Tibial artery (tissue), 4 donors: ENCODE data around the gene GTF2A1L.

Experiments
- DNase-seq, 2 donors: peaks; one replicate each; pipeline ENCODE4 v3.0.0-alpha.2; 2019
- H3K27ac ChIP-seq, 2 donors: fragments of 200-600 bp; sonication (generic) in 1 of 2; 1 replicate in 1 of 2; 2 replicates in 1 of 2; pipeline ENCODE4 v1.5.1; 2018 to 2019; ENCODE audit warnings: mild to moderate bottlenecking in 1 of 2
- H3K27me3 ChIP-seq, 2 donors: fragments of 200-600 bp; sonication (generic) in 1 of 2; one replicate each; pipeline versions ENCODE4 v1.5.1 to v1.6.0; 2016 to 2019
- H3K36me3 ChIP-seq, 3 donors: fragments of 200-600 bp; sonication (generic) in 2 of 3; one replicate each; pipeline ENCODE4 v1.5.1; 2016 to 2019; ENCODE audit warnings: mild to moderate bottlenecking in 2 of 3
- H3K4me1 ChIP-seq, 4 donors: fragments of 200-600 bp; sonication (generic) in 2 of 4; 1 replicate in 3 of 4; 2 replicates in 1 of 4; pipeline ENCODE4 v1.5.1; 2016 to 2019
- H3K4me3 ChIP-seq, 2 donors: fragments of 200-600 bp; sonication (generic) in 1 of 2; 1 replicate in 1 of 2; 2 replicates in 1 of 2; pipeline ENCODE4 v1.5.1; 2018 to 2019; ENCODE audit warnings: mild to moderate bottlenecking in 2 of 2
- H3K9me3 ChIP-seq, 3 donors: fragments of 200-600 bp; sonication (generic) in 1 of 3; one replicate each; pipeline ENCODE4 v1.5.1; 2016 to 2019
- CTCF ChIP-seq, 2 experiments: fragments of 200-600 bp in 1 of 2; fragments of 450-650 bp in 1 of 2; IDR thresholded peaks; one replicate each; pipeline ENCODE4 v1.5.1; 2017 to 2019; ENCODE audit warnings: antibody characterized with exemption in 2 of 2, mild to moderate bottlenecking in 1 of 2, moderate library complexity in 1 of 2
- intact Hi-C: fragments of 100-400 bp; cut with DNase I; formaldehyde crosslinking; loops from one replicate; pipeline ENCODE4 v1.15.0; 2023; ENCODE audit warnings: low total_unique reads

GTF2A1L gene

GRCh38 chr2:48633143-48633542 is 15.5 kb downstream of the GTF2A1L start:
- H3K4me3 ChIP-seq: no peak overlapping the region

GRCh38 chr2:48635786-48636185 is 18.1 kb downstream of the GTF2A1L start:
- Histone ChIP-seq H3K36me3 (no peaks in the 10 kb centered on the region), H3K4me3 (no peak overlapping the region), H3K9me3 (peaks cover 0 to 7% (median 0%) of the 10 kb centered on the region in 3 donors), H3K4me1 (no peaks in the 10 kb centered on the region), H3K27me3 (no peaks in the 10 kb centered on the region), H3K27ac (no peak overlapping the region)
- no peak for DNase-seq
- intact Hi-C loops: no loop called here
- TF ChIP-seq CTCF (IDR thresholded peaks at IDR 0.05): no peak

More at GRCh38 chr2:48633143-48633542, 15.5 kb downstream of the GTF2A1L start:
- no peak for DNase-seq
- Histone ChIP-seq H3K36me3 (no peaks in the 10 kb centered on the region), H3K27ac (no peak overlapping the region), H3K9me3 (peaks cover 0 to 7% (median 0%) of the 10 kb centered on the region in 3 donors), H3K27me3 (no peaks in the 10 kb centered on the region), H3K4me1 (no peaks in the 10 kb centered on the region)
- TF ChIP-seq CTCF (IDR thresholded peaks at IDR 0.05): no peak
- intact Hi-C loops: no loop called here

- H3K4me1 ChIP-seq: no peaks in the 10 kb centered on the region
- H3K36me3 ChIP-seq: no peaks in the 10 kb centered on the region
- H3K27ac ChIP-seq: no peak overlapping the region
- no peak for TF ChIP-seq CTCF (IDR thresholded peaks at IDR 0.05)
- H3K4me3 ChIP-seq: no peak overlapping the region
- no peaks in the 10 kb centered on the region for H3K27me3 ChIP-seq
- peaks cover 0 to 7% (median 0%) of the 10 kb centered on the region in 3 donors for H3K9me3 ChIP-seq
- no peak for DNase-seq
- intact Hi-C loops: no loop called here
These were observed 20.6 kb downstream of the GTF2A1L start for GRCh38 chr2:48638261-48638660.

GRCh38 chr2:48651158-48651790 is 33.6 kb downstream of the GTF2A1L start:
- intact Hi-C loops: no loop called here
- DNase-seq: no peak

GRCh38 chr2:48668992-48669391 is 51.3 kb downstream of the GTF2A1L start:
- H3K4me3 ChIP-seq: no peak overlapping the region
- TF ChIP-seq CTCF (IDR thresholded peaks at IDR 0.05): no peak
- no peak overlapping the region for H3K27ac ChIP-seq
- peaks cover 0 to 4% (median 0%) of the 10 kb centered on the region in 3 donors for H3K9me3 ChIP-seq
- no peaks in the 10 kb centered on the region for H3K36me3 ChIP-seq
- H3K4me1 ChIP-seq: no peaks in the 10 kb centered on the region
- DNase-seq: no peak
- no peaks in the 10 kb centered on the region for H3K27me3 ChIP-seq
- intact Hi-C loops: no loop called here

More at GRCh38 chr2:48651158-48651790, 33.6 kb downstream of the GTF2A1L start:
- no peaks in the 10 kb centered on the region for H3K9me3 ChIP-seq
- H3K36me3 ChIP-seq: no peaks in the 10 kb centered on the region
- peaks cover 0 to 8% (median 0%) of the 10 kb centered on the region in 4 donors for H3K4me1 ChIP-seq
- H3K4me3 ChIP-seq: no peak overlapping the region
- no peaks in the 10 kb centered on the region for H3K27me3 ChIP-seq
- H3K27ac ChIP-seq: no peak overlapping the region
- no peak for TF ChIP-seq CTCF (IDR thresholded peaks at IDR 0.05)
